Activated naive CD4-positive, alpha-beta T cell treated with anti-CD3 and anti-CD28 coated beads, Interleukin-2, amount 50 U/mL, for 16 hours (primary cell): Measurements from ENCODE around the gene BAHD1.
"Not testable (repeated sequence)": the region's sequence is repeated elsewhere in the genome, so short reads cannot be mapped to it uniquely, and the experiment has no call there.

Source experiments
- DNase-seq: peaks from one replicate; pipeline ENCODE4 v3.0.0-alpha.2; 2020

Gene BAHD1

DNA sequence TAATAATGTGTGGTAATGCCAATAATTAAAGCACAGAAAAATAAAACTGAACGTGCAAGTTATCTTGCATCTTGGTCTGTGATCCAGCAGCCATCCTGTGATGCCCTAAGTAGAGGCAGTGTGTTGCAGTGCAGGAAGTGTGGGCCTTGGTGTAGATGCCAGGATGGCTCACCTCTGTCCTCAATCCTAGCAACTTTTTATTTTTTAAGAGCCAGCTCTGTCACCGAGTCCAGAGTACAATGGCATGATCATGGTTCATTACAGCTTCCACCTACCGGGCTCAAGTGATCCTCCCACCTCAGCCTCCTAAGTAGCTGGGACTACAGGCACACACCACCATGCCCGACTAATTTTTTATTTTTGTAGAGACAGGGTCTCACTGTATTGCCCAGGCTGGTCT is 7.6 kb downstream of the BAHD1 start:
- no peak for DNase-seq

GRCh38 chr15:40449275-40449674 is 8.5 kb downstream of the BAHD1 start:
- no peak for DNase-seq

GRCh38 chr15:40450047-40450446 is 9.3 kb downstream of the BAHD1 start:
- no peak for DNase-seq

GRCh38 chr15:40451527-40452158 is 10.9 kb downstream of the BAHD1 start:
- DNase-seq, result no peak

GRCh38 chr15:40452296-40453090 is 11.7 kb downstream of the BAHD1 start:
- DNase-seq, result no peak

DNA sequence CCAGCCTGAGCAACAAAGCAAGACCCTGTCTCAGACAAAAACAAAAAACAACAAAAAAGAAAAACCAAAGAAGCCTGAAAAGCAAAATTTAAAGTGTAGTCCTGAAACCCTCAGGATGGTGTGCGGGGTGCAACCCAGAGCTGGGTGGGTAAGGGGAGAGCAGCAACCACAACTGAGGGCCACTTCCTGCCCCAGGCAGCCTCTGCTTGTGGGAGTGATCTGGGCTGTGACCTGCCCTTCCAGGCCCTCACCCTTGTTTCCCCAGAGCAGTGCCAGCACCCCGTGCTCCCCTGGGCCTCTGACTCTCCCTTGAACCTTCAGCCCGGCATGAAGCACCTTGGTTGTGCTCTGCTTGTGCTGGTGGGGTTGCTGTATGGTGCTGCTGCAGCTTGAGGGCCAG is 13.2 kb downstream of the BAHD1 start:
- not testable (repeated sequence) for DNase-seq

DNA sequence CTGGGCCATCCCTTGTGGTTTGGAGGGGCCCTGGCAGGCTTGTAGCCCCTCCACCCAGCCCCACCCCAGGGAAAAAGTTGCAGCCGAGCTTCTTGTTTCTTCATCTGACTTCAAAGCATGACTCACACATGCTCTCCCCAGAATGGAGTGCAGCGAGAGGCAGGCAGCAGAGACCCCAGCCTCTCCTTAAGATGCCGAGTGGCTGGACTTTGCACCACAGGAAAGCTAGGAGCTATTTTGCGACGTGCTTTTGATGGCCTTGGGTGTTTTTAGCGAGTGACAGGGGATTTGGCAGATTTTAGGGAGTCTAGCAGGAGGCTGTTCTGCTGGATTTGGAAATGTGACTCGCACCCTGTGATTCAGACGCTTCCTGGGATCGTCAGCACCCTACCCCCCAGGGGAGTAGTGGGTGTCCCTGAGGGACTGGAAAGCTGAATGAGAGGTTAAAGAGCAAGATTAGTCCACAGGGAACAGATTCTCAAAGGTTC is 14.2 kb downstream of the BAHD1 start:
- DNase-seq, result peak; percentile 45

DNA sequence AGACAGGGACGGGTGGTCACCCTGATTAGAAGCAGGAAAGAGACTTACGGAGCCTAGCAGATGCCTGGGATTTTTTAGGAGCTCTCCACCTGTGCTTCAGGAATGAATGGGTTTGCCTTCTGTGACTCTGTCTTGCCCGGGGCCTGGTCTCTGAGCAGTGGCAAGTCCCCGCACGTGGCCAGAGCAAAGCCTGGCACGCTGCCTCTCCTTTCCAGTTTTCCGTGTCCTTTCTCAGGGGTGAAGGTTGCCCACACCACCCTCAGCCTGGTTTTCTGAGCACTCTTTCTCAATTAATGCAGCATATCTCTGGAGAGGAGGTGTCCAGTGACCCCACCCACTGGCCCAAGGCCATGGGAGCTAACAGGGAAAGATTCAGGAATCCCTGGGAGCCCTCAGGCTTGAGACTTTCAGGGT is 15.6 kb downstream of the BAHD1 start:
- DNase-seq, result no peak

GRCh38 chr15:40456738-40457137 is 16.0 kb downstream of the BAHD1 start:
- DNase-seq, result no peak

DNA sequence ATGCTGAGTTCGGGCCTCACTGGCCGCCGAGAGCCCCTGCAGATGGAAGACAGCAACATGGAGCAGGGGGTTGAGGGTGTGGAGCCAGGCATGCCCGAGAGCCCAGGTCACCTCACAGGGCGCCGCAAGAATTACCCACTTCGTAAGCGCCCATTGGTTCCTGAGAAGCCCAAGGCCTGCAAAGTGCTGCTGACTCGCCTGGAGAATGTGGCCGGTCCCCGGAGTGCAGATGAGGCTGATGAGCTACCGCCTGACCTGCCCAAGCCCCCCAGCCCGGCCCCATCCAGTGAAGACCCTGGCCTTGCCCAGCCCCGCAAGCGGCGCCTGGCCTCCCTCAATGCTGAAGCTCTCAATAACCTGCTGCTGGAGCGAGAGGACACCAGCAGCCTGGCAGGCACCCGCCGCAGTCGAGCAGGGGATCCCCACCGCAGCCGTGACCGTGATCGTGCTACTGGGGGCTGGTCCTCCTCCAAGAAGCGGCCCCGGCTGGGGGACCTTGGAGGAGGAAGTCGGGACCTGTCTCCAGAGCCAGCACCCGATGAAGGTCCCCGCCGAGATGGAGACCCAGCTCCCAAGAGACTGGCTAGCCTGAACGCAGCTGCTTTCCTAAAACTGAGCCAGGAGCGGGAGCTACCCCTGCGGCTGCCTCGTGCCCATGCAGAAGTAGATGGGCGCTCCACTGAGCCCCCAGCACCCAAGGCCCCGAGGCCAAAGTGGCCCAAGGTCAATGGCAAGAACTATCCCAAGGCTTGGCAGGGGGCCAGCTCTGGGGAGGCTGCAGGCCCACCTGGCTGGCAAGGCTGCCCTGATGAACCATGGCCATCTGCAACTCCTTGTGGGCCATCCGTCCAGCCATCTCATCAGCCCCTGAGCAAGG is 18.0 kb downstream of the BAHD1 start:
- DNase-seq, result no peak

DNA sequence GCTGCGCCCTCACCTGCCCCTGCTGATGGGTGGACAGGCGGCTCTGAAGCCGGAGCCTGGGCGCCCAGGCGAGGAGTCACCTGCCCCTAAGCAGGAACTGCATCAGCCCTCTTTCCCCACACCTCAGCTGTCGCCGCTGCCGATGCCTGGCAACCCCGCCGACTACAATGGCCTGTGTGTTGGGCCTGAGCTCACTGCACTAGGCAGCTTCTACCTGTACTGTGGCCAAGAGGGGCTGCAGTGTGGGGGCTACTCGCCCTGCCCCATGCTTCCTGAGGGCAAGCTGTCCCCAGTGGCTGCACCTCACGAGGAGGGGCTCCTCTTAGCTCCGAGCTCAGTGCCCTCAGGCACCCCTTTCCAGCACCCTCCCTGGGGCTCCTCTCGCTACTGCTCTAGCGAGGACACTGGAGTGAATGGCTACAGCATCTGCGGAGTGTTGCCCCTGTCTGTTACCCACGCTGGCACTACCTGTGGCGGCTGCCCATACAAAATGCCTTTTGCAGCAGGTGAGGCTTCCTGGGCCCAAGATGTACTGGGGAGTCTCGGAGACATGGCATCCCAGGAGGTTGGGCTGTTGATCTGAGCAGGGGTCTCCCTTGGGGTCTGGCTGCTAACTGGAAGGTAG is 18.8 kb downstream of the BAHD1 start:
- no peak for DNase-seq

- DNase-seq, result no peak
These were observed 19.7 kb downstream of the BAHD1 start for GRCh38 chr15:40460404-40460803.

- DNase-seq, result no peak
These were observed 21.2 kb downstream of the BAHD1 start for GRCh38 chr15:40461958-40462357.

DNA sequence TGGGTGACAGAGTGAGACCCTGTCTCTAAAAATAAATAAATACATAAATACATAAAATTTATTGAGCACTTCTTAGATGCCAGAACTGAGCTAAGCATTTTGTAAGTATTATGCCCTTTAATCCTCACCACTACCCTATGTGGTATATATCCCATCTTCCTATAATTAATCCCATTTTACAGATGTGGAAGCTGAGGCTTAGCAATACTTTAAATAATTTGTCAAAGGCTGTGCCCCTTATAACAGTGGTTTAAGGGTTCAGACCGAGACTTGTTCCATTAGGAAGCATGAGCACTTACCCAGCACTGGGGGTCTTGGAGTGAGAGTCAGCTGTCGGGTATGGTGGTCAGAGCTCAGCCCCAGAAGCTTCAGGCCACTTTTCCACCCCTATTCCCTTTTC is 22.5 kb downstream of the BAHD1 start:
- DNase-seq, result no peak

- no peak for DNase-seq
These were observed 23.3 kb downstream of the BAHD1 start for GRCh38 chr15:40463886-40464545.

GRCh38 chr15:40464595-40465185 is 23.9 kb downstream of the BAHD1 start:
- no peak for DNase-seq

- no peak for DNase-seq
These were observed 25.2 kb downstream of the BAHD1 start for GRCh38 chr15:40465939-40466338.

- DNase-seq, result no peak
These were observed 25.9 kb downstream of the BAHD1 start for GRCh38 chr15:40466426-40467260.

GRCh38 chr15:40467261-40467615 is 26.5 kb downstream of the BAHD1 start:
- no peak for DNase-seq

- no peak for DNase-seq
These were observed 28.2 kb downstream of the BAHD1 start for GRCh38 chr15:40468898-40469331.

DNA sequence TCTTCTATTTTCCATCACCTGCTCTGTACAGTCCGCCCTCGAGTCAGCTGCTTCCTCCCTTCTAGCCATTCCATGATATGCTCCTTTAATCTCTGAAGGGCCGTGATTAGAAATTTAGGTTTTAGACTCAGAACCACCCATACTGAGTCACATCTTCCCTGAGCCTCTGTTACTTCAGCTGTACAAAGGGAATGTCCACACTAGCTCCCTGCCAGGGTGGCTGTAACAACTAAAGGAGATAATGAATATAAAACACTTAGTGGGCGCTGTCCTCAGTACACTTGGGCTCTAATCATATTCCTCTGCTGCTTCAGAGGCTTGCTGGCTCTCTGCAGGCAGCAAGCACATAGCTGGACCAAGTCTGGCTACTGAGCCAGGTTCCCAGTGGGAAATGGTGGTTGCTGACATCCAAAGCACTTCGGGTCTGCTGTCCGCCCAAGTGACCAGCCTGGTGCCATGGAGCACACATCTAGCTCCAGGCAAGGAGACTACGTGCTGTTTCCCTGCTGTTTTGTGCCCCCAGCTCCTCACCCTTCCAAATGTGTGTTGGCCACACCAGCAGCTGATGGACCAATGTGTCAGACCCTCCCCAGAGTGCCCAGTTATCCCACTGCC is 29.1 kb downstream of the BAHD1 start:
- DNase-seq, result no peak
